ENCODE data around the gene ELMO2.

DNA sequence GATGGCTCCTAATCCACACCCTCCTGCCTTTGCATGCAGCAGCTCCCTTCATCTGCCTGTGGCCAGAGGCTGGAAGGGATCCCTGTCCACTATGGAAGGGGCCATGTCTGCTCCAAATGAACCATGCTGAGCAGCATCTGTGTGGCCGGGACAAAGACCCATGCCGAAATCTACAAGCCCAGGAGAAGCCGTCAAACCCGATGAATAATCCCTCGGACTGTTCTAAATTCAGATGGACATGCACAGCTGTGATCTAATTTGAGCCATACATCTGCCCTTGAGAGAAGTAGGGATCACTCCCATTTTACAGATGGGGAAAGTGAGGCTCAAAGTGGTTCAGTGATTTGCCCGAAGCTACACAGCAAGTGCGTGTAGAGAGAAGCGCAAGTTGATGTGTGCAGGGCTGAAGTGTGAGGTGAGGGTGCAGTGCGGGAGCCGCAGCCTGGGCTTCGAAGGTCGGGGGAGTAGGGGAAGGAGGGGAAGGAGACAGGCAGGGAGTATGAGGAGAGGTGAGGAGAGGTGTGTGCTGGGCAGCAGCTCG, 75.5 kb downstream of the ELMO2 start:
- TF ChIP-seq, protein P1, sequence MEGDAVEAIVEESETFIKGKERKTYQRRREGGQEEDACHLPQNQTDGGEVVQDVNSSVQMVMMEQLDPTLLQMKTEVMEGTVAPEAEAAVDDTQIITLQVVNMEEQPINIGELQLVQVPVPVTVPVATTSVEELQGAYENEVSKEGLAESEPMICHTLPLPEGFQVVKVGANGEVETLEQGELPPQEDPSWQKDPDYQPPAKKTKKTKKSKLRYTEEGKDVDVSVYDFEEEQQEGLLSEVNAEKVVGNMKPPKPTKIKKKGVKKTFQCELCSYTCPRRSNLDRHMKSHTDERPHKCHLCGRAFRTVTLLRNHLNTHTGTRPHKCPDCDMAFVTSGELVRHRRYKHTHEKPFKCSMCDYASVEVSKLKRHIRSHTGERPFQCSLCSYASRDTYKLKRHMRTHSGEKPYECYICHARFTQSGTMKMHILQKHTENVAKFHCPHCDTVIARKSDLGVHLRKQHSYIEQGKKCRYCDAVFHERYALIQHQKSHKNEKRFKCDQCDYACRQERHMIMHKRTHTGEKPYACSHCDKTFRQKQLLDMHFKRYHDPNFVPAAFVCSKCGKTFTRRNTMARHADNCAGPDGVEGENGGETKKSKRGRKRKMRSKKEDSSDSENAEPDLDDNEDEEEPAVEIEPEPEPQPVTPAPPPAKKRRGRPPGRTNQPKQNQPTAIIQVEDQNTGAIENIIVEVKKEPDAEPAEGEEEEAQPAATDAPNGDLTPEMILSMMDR (IDR thresholded peaks at IDR 0.05): no peak
- TF ChIP-seq EZH2phosphoT487 (IDR thresholded peaks at IDR 0.05): no peak

Data from neural progenitor cell (in vitro differentiated cells).